Ishikawa (cell line): Measurements from ENCODE around the gene PABPN1L.

Source experiments
- CEBPB ChIP-seq: IDR thresholded peaks from 2 replicates; pipeline ENCODE4 v1.6.1; 2012
- CREB1 ChIP-seq: IDR thresholded peaks from 2 replicates; pipeline ENCODE4 v1.6.1; 2012; ENCODE audit warnings: low read depth
- EP300 ChIP-seq: IDR thresholded peaks from 2 replicates; pipeline ENCODE4 v1.6.1; 2012; ENCODE audit warnings: borderline replicate concordance
- FOXM1 ChIP-seq: IDR thresholded peaks from 2 replicates; pipeline ENCODE4 v1.6.1; 2012; ENCODE audit warnings: low read depth, borderline replicate concordance
- RAD21 ChIP-seq: IDR thresholded peaks from 2 replicates; pipeline ENCODE4 v1.6.1; 2012; ENCODE audit warnings: low read depth
- TAF1 ChIP-seq: IDR thresholded peaks from 2 replicates; pipeline ENCODE4 v1.6.1; 2012; ENCODE audit warnings: low read depth, mild to moderate bottlenecking
- TEAD4 ChIP-seq: IDR thresholded peaks from 2 replicates; pipeline ENCODE4 v1.6.1; 2012
- TF ChIP-seq, protein P1 (sequence below): IDR thresholded peaks from 2 replicates; pipeline ENCODE4 v1.6.1; 2012; ENCODE audit warnings: low read depth, mild to moderate bottlenecking
- TF ChIP-seq, protein P2 (sequence below): IDR thresholded peaks from 2 replicates; pipeline ENCODE4 v1.6.1; 2012

DNA sequence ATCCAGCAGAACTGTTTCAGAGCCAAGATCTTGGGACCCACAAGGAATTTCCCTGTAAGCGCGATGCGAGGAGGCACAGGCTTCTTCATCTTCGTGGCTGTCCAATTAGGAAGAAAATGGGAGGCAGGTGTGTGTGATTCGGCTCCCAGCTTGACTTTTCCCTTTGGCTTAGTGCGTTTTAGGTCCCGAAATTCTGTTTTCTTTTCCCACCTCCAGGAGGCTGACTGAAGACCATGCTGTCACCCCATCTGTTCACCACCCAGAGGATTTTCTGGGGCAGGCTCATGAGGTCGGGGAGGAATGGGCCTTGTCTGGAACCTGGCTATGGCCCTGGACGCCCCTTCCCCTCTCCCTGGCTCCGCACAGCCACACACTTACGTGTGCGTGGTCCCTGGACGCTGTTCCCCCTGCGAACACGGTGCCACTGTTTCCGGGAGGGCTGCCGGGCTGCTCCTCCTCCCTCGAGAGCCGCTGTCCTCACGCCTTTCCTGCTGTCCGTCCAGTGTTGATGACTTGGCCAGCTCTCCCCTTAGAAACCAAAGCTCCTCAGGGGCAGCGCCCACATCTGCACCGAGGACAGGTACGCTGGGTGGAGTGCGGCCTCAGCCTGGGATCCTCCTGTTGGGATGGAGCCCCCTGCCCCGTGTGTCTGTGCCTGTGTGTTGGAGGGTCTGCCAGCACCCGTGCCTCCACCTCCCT is 2.7 kb upstream of the PABPN1L start:
- TF ChIP-seq, protein P1, sequence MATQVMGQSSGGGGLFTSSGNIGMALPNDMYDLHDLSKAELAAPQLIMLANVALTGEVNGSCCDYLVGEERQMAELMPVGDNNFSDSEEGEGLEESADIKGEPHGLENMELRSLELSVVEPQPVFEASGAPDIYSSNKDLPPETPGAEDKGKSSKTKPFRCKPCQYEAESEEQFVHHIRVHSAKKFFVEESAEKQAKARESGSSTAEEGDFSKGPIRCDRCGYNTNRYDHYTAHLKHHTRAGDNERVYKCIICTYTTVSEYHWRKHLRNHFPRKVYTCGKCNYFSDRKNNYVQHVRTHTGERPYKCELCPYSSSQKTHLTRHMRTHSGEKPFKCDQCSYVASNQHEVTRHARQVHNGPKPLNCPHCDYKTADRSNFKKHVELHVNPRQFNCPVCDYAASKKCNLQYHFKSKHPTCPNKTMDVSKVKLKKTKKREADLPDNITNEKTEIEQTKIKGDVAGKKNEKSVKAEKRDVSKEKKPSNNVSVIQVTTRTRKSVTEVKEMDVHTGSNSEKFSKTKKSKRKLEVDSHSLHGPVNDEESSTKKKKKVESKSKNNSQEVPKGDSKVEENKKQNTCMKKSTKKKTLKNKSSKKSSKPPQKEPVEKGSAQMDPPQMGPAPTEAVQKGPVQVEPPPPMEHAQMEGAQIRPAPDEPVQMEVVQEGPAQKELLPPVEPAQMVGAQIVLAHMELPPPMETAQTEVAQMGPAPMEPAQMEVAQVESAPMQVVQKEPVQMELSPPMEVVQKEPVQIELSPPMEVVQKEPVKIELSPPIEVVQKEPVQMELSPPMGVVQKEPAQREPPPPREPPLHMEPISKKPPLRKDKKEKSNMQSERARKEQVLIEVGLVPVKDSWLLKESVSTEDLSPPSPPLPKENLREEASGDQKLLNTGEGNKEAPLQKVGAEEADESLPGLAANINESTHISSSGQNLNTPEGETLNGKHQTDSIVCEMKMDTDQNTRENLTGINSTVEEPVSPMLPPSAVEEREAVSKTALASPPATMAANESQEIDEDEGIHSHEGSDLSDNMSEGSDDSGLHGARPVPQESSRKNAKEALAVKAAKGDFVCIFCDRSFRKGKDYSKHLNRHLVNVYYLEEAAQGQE = no peak
- TF ChIP-seq TAF1 = no peak
- no peak for TF ChIP-seq EP300
- no peak for TF ChIP-seq CEBPB
- no peak for TF ChIP-seq RAD21
- TF ChIP-seq, protein P2, sequence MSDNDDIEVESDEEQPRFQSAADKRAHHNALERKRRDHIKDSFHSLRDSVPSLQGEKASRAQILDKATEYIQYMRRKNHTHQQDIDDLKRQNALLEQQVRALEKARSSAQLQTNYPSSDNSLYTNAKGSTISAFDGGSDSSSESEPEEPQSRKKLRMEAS = no peak
- no peak for TF ChIP-seq FOXM1
- TF ChIP-seq CREB1 = no peak
- TF ChIP-seq TEAD4 = no peak
